Femur (tissue), 1 donor: ENCODE measurements around the gene PEAK1.

Source experiments
- DNase-seq: peaks from one replicate; pipeline ENCODE4 v3.0.0-alpha.2; 2017

PEAK1 gene

GRCh38 chr15:77398927-77399326 is 21.0 kb downstream of the PEAK1 start:
- DNase-seq, result no peak

- no peak for DNase-seq
Observed at GRCh38 chr15:77396692-77397091, 23.2 kb downstream of the PEAK1 start.

GRCh38 chr15:77395013-77395774 is 24.7 kb downstream of the PEAK1 start:
- no peak for DNase-seq

- no peak for DNase-seq
Observed at GRCh38 chr15:77393471-77393840, 26.4 kb downstream of the PEAK1 start.

DNA sequence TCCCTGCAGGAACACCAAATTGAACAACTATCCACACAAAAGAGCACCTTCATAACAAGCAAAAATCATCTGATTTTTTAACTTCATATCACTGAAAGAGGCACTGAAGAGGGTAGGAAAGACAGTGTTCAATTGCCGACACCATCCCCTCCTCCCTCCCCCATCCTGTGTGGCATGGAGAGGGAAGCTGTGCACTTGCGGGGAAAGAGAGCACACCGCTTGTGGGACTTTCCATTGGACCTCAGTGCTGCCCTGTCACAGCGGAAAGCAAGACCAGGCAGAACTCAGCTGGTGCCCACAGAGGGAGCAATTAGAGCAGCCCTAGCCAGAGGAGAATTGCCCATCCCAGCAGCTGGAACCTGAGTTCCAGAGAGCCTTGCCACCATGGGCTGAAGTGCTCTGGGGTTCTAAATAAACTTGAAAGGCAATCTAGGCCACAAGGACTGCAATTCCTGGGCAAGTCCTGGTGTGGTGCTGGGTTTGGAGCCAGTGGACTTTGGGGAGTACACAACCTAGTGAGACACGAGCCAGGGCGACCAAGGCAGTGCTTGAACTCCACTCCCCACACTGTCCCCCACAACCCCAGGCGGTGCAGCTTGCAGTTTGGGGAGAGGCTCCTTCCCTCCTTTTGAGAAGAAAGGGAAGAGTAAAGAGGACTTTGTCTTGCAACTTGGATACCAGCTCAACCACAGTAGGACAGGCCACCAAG is 27.0 kb downstream of the PEAK1 start:
- DNase-seq, result no peak

DNA sequence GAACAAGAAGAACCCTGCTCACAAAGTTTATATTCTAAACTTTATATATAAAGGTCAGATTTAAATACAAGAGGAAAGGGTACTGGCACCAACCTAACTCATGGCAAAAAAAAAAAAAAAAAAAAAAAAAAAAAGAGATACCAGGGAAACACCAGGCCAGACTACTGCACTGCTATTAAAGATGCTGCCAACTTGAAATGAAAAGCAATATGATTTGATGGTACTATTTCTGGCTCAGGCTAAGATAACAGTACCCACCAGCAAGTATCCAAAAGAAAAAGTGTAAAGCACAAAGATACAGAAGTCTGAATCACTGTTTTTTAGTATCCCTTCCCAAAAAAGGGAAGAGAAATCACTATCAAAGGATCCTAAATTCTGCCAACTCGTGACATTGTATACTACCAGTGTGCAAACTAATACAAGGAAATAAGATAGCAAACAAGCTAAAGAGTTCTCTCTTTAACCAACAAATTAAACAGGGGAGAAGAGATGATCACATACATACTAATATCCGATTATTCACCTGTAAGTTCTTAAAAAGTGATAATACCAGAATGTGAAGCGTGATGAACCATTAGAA is 28.4 kb downstream of the PEAK1 start:
- no peak for DNase-seq

GRCh38 chr15:77387365-77388105 is 32.4 kb downstream of the PEAK1 start:
- no peak for DNase-seq

- no peak for DNase-seq
Observed at GRCh38 chr15:77386626-77387025, 33.3 kb downstream of the PEAK1 start.

GRCh38 chr15:77384589-77385359 is 35.1 kb downstream of the PEAK1 start:
- DNase-seq, result no peak

DNA sequence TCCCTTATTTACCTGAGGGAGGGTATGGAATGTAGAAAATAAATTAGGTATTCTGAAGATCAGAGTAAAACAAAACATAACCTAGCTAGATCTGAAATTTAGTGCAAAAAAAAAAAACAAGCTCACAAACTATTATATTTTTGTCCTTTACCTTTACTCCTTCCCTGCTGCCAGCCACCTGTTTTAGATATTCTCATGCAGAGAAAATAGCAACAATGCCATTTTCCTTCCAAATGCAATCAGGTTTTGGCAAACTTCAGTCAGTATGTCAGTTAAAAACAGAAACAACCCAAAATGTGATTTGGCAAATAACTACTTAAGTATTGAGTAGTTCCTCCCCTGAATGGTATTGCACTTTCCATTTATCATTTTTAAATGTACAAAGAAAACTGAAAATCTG is 35.8 kb downstream of the PEAK1 start:
- DNase-seq, result no peak

- no peak for DNase-seq
Observed at GRCh38 chr15:77380033-77380432, 39.9 kb downstream of the PEAK1 start.

DNA sequence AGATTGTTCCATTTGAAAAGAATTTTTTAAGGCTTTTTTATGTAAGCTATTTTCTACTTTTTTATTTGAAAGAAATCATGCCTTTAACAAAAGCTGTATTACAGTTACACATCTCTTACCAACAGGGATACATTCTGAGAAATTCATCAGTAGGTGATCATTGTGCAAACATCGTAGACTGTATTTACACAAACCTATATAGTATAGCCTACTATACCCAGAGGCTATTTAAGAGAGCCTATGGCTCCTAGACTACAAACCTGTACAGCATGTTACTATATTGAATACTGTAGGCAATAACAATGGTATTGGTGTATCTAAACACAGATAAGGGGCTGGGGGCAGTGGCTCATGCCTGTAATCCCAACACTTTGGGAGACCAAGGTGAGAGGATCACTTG is 43.1 kb downstream of the PEAK1 start:
- DNase-seq, result no peak

DNA sequence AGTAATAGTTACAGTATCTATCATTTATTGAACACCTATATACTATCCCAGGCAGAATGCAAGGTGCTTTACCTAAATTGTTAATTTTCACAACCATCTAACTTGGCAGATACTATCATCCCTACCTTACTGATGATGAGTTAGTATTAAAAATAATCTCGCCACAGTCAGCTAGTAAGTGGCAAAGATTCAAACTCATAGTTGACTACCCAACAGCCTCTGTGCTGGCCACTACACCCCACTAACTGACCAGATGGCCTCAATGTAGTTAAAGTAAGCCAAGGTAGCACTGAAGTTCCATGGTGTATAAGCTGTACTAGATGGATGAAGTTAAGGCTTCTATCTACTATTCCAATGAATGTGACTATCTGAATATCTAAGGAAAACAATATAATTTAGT is 44.8 kb downstream of the PEAK1 start:
- no peak for DNase-seq

DNA sequence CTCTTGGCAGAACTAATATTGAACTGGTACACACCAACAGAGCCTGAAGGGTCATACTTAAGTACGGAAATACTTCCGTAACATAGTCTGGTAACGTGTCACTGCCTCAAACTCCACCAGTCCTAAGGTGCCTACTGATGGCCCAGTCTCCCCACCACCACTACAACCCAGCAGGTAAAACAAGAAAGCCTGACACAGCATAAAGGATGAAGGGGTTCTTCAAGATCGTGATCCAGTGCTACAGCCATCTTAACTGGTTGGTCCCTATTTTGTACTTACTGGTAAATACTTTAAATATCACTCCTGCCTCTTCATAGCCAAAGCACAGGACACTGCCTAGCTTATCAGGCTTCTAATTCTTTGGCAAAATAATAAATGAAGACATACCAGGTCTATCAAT is 46.5 kb downstream of the PEAK1 start:
- DNase-seq, result no peak

GRCh38 chr15:77371850-77372563 is 47.9 kb downstream of the PEAK1 start:
- no peak for DNase-seq

GRCh38 chr15:77370580-77370979 is 49.3 kb downstream of the PEAK1 start:
- no peak for DNase-seq

GRCh38 chr15:77369168-77369567 is 50.7 kb downstream of the PEAK1 start:
- no peak for DNase-seq

DNA sequence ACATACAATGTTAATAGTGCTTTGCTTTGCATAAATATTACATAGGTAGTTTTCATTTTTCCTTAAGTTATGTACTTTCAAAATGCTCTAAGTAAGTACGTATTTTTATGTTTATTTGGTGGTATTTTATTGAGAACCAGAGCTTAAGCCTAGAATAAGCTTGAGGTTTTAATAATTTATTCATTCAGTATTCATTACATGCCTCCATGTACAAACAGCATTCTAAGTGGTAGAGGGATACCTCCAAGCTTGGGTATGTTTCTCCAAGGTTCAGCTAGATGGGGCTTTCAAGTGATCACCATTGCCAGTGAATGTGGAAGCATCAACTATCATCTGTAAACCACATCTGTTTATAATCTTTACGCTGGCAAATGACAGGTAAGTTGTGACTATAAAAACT is 52.3 kb downstream of the PEAK1 start:
- no peak for DNase-seq

DNA sequence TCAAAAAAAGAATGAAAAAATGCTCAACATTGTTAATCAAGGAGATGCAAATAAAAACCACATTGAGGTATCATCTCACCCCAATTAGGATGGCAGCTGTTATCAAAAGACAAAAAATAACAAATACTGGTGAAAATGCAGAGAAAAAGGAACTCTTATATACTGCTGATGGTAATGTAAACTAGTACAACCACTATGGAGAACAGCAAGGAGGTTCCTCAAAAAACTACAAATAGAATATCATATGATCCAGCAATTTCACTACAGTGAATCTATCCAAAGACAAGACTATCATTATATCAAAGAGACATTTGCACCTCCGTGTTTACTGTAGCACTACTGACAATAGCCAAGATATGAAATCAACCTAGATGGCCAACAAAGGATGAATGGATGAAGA is 58.4 kb downstream of the PEAK1 start:
- no peak for DNase-seq

DNA sequence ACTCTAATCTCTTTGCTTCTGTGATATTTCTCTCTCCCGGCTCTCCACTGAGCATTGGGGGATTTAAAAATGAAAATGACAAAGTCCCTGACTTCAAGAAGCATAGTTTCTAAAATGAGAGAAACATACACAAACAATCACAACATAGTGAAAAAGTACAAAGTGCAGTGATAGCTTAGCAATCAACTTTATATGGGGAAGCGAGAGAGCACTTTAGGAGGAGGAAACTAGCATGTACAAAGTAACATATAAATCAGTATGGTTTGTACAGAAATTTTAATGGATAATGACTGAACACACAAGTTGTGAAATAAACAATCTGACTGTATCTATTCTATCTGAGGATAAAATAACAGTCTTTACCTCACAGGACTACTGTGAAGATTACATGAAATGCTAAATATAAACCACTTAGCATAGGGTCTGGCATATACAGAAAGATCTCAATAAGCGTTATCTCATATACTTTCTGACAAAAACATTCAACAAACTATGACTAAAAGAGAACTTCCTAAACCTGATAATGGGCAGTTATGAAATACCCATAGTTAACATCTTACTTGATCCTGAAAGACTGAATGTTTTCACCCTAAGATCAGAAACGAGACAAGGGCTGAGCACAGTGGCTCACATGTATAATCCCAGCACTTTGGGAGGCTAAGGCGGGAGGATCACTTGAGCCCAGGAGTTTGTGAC is 61.2 kb downstream of the PEAK1 start:
- no peak for DNase-seq

DNA sequence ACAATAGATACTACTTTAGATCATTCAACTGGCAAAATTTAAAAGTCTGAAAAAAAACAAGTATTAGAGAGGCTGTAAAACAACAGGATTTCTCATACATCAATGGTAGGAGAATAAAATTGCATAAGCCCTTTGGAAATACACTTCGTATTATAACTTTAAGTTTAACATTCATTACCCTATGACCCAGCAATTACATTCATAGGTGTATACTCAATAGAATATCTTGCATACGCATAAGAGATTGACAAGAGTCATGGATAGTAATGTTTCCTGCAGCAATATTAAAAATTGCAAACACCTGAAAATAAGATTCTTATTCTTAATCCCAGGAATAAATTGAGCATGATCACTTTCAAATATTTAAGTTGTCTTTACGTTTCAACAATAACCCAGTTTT is 63.6 kb downstream of the PEAK1 start:
- DNase-seq, result no peak
